Esophagus squamous epithelium (tissue), 4 donors: ENCODE data around the gene KDM5B.

ENCODE experiments used
- CTCF ChIP-seq, 6 experiments: fragments of 450-650 bp in 4 of 6; fragments of 200-600 bp in 2 of 6; sonication (generic) in 2 of 6; IDR thresholded peaks; one replicate each; pipeline ENCODE4 v1.5.1; 2016 to 2019; ENCODE audit warnings: antibody characterized with exemption in 6 of 6, mild to moderate bottlenecking in 4 of 6, moderate library complexity in 4 of 6
- POLR2A ChIP-seq, 4 donors: fragments of 450-650 bp; IDR thresholded peaks; one replicate each; pipeline ENCODE4 v1.6.1; 2017; ENCODE audit warnings: antibody characterized with exemption in 4 of 4, mild to moderate bottlenecking in 4 of 4, moderate library complexity in 3 of 4

GRCh38 chr1:202706851-202707250, 101.4 kb downstream of the KDM5B start:
- TF ChIP-seq CTCF (IDR thresholded peaks at IDR 0.05), result no peak
- no peak for TF ChIP-seq POLR2A (IDR thresholded peaks at IDR 0.05)
